ENCODE data around the gene HUWE1. TPM values are rescaled to one million over a fixed set of nuclear protein-coding genes. Genes with fewer than 3 reads are reported as not detected.

Gene HUWE1
- total RNA-seq, 1 experiment from 2014 or later: 536 TPM

GRCh38 chrX:53704294-53704693 is 17.8 kb upstream of the HUWE1 start:
- Histone ChIP-seq H3K9me3 (ENCODE audit: insufficient read depth, low read depth) (no peaks in the 10 kb centered on the region), H3K27me3 (ENCODE audit: insufficient read depth, low read depth) (no peaks in the 10 kb centered on the region), H3K4me2 (no peak overlapping the region), H3K9me2 (ENCODE audit: insufficient read depth) (no peaks in the 10 kb centered on the region), H3K4me1 (replicated peaks; ENCODE audit: insufficient read depth) (no peaks in the 10 kb centered on the region), H3F3A (ENCODE audit: insufficient read depth, low read depth) (no peaks in the 10 kb centered on the region), H3K27ac (no peak overlapping the region), H3K4me3 (no peak overlapping the region), H2AFZ (no peak overlapping the region), H3K36me3 (ENCODE audit: low read depth) (no peaks in the 10 kb centered on the region), H4K20me1 (ENCODE audit: insufficient read depth) (no peaks in the 10 kb centered on the region), H3K79me2 (ENCODE audit: low read depth) (no peaks in the 10 kb centered on the region)
- POLR2A ChIA-PET (ENCODE audit: unreplicated experiment): no interaction called here
- TF ChIP-seq, protein P1, sequence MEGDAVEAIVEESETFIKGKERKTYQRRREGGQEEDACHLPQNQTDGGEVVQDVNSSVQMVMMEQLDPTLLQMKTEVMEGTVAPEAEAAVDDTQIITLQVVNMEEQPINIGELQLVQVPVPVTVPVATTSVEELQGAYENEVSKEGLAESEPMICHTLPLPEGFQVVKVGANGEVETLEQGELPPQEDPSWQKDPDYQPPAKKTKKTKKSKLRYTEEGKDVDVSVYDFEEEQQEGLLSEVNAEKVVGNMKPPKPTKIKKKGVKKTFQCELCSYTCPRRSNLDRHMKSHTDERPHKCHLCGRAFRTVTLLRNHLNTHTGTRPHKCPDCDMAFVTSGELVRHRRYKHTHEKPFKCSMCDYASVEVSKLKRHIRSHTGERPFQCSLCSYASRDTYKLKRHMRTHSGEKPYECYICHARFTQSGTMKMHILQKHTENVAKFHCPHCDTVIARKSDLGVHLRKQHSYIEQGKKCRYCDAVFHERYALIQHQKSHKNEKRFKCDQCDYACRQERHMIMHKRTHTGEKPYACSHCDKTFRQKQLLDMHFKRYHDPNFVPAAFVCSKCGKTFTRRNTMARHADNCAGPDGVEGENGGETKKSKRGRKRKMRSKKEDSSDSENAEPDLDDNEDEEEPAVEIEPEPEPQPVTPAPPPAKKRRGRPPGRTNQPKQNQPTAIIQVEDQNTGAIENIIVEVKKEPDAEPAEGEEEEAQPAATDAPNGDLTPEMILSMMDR (conservative IDR thresholded peaks at IDR 0.05): no peak
- no peak for TF ChIP-seq EZH2 (IDR thresholded peaks at IDR 0.05; ENCODE audit: low read depth)
- CTCF ChIA-PET: no interaction called here
- intact Hi-C loops (cut with micrococcal nuclease; ENCODE audit: unreplicated experiment): no loop called here
- no TSS peak for BruUV-seq (replicated peaks)
- DNase-seq: no peak

GRCh38 chrX:53695946-53696549 is 9.5 kb upstream of the HUWE1 start:
- H3K27me3 ChIP-seq (ENCODE audit: insufficient read depth, low read depth): no peaks in the 10 kb centered on the region
- intact Hi-C loops (cut with micrococcal nuclease; ENCODE audit: unreplicated experiment): no loop called here
- no peak overlapping the region for H2AFZ ChIP-seq
- no peak for TF ChIP-seq EZH2 (IDR thresholded peaks at IDR 0.05; ENCODE audit: low read depth)
- TF ChIP-seq, protein P1 (conservative IDR thresholded peaks at IDR 0.05): no peak
- H3K27ac ChIP-seq: no peak overlapping the region
- H3K79me2 ChIP-seq (ENCODE audit: low read depth): no peaks in the 10 kb centered on the region
- no peaks in the 10 kb centered on the region for H3K36me3 ChIP-seq (ENCODE audit: low read depth)
- CTCF ChIA-PET: no interaction called here
- H3K4me2 ChIP-seq: no peak overlapping the region
- H3F3A ChIP-seq (ENCODE audit: insufficient read depth, low read depth): no peaks in the 10 kb centered on the region
- H3K9me2 ChIP-seq (ENCODE audit: insufficient read depth): no peaks in the 10 kb centered on the region
- POLR2A ChIA-PET (ENCODE audit: unreplicated experiment): no interaction called here
- H3K4me3 ChIP-seq: no peak overlapping the region
- no TSS peak for BruUV-seq (replicated peaks)
- H3K9me3 ChIP-seq (ENCODE audit: insufficient read depth, low read depth): no peaks in the 10 kb centered on the region
- H4K20me1 ChIP-seq (ENCODE audit: insufficient read depth): no peaks in the 10 kb centered on the region
- H3K4me1 ChIP-seq (replicated peaks; ENCODE audit: insufficient read depth): no peaks in the 10 kb centered on the region
- DNase-seq: no peak

GRCh38 chrX:53694642-53695041 is 8.1 kb upstream of the HUWE1 start:
- no TSS peak for BruUV-seq (replicated peaks)
- H3K4me3 ChIP-seq: no peak overlapping the region
- DNase-seq: no peak
- H3K9me2 ChIP-seq (ENCODE audit: insufficient read depth): no peaks in the 10 kb centered on the region
- no peak overlapping the region for H3K4me2 ChIP-seq
- no peaks in the 10 kb centered on the region for H3K9me3 ChIP-seq (ENCODE audit: insufficient read depth, low read depth)
- H3K4me1 ChIP-seq (replicated peaks; ENCODE audit: insufficient read depth): no peaks in the 10 kb centered on the region
- ChIA-PET CTCF (no interaction called here), POLR2A (ENCODE audit: unreplicated experiment) (interaction anchor here (0.6 to 1.0 kb wide), 3 partner anchors 8 to 11 kb away, joined by 5 to 10 read pairs (median 8); no protein-coding TSS in a partner anchor)
- no peak overlapping the region for H3K27ac ChIP-seq
- TF ChIP-seq, protein P1 (conservative IDR thresholded peaks at IDR 0.05): no peak
- TF ChIP-seq EZH2 (IDR thresholded peaks at IDR 0.05; ENCODE audit: low read depth): no peak
- no peaks in the 10 kb centered on the region for H4K20me1 ChIP-seq (ENCODE audit: insufficient read depth)
- H3K27me3 ChIP-seq (ENCODE audit: insufficient read depth, low read depth): no peaks in the 10 kb centered on the region
- H2AFZ ChIP-seq: no peak overlapping the region
- no peaks in the 10 kb centered on the region for H3K79me2 ChIP-seq (ENCODE audit: low read depth)
- intact Hi-C loops (cut with micrococcal nuclease; ENCODE audit: unreplicated experiment): no loop called here
- no peaks in the 10 kb centered on the region for H3F3A ChIP-seq (ENCODE audit: insufficient read depth, low read depth)
- no peaks in the 10 kb centered on the region for H3K36me3 ChIP-seq (ENCODE audit: low read depth)

Measured in PC-9 (cell line).